ENCODE data around the gene CASKIN2. TPM values are rescaled to one million over a fixed set of nuclear protein-coding genes. Genes with fewer than 3 reads are reported as not detected.

CASKIN2 gene
- total and polyA plus RNA-seq, 9 donors = 11.4 to 27.9 (median 23.8) TPM

DNA sequence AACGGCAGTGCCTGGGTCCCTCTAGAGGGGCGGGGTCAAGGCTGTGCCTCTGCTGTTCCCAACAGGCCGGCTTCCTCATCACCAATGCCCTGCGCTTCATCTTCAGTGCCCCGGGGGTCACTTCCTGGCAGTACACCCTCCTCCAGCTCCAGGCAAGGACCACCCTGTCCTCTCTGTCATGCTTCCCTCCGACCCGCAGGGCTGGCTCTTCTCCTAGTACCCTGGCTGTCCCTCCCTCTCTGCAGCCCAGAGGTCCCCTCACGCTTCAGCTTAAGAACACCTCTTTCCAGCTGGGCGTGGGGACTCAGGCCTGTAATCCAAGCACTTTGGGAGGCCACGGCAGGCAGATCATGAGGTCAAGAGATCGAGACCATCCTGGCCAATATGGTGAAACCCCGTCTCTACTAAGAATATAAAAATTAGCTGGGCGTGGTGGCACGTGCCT, 25.8 kb downstream of the CASKIN2 start:
- Histone ChIP-seq H3K27ac (ENCODE audit: low read length) (no peak overlapping the region), H3K36me3 (ENCODE audit: control insufficient read depth, insufficient read depth, low read length) (peaks cover 79% of the 10 kb centered on the region), H3K9me3 (replicated peaks; ENCODE audit: control insufficient read depth, low read depth, low read length) (no peaks in the 10 kb centered on the region), H3K27me3 (ENCODE audit: control insufficient read depth, insufficient read depth, low read length) (no peaks in the 10 kb centered on the region), H3K4me1 (ENCODE audit: control insufficient read depth, insufficient read depth, low read length) (peaks cover 50% of the 10 kb centered on the region), H3K4me3 (ENCODE audit: low read length) (no peak overlapping the region)
- no peak for DNase-seq
- WGBS (ENCODE audit: insufficient coverage) = 70% methylated on average over 8 of the region's 14 CpGs

DNA sequence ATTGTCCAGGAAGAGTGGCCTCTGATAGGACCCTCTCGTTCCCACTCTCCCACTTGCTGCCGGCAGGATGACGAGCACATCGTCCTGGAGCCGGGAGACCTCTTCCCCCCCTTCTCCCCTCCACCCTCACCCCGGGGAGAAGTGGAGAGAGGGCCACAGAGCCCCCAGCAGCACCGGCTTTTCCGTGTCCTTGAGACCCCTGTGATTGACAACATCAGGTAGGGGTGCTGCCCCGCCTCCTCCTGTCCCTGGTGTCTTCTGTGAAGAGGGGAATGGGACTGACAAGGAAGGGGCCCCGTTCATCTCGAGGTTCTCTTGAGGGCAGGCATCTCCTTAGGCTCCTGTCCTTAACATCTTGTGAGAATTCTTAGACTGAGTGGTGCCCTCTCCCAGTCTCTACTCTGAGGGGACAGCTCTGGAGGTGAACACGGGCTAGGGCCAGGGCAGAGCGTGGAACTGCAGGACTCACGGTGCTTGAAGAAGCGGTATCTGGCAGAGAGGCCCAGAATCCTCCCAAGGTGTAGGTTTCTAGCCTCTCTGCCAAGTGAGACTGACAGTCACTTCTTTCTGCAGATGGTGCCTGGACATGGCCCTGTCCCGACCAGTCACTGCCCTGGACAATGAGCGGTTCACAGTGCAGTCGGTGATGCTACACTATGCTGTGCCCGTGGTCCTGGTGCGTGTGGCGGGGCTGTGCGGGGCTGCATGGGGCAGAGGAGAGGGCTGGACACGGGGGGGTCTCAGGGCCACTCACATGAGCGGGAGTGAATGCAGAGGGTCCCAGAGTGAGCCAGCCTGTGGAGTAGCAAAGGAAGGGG, 26.4 kb downstream of the CASKIN2 start:
- no peak for DNase-seq
- no peak overlapping the region for H3K27ac ChIP-seq (ENCODE audit: low read length)
- peaks cover 50% of the 10 kb centered on the region for H3K4me1 ChIP-seq (ENCODE audit: control insufficient read depth, insufficient read depth, low read length)

DNA sequence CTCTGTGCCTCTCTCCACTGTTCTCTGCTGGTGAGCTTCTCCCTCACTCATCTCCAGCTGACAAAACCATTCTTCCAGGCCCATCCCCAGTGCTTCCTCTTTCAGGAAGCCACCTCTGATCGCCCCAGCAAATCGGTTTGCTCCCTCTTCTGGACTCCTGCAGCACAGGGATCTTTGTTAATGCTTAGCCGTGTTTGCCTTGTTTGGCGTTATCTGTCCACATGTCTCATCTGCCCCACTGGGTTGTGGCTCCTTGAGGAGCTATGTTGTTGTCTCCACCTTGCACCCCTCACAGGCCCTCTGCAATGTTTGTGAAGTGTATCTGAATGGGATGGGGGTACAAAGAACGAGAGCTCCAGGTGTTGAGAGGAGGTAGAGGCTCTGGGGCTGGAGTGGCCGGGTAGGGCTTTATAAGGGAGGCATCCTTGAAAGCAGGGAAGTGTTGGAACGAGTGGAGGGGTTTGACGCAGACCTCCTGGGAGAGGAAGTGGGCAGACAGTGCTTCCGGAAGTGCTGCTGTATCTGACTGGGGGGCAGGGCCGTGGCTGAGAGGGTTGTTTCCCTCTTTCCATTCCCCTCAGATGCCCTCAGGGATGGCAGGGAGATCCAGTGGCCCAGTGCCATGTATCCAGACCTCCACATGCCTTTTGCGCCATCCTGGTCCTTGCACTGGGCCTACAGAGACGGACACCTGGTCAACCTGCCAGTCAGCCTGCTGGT, 27.8 kb downstream of the CASKIN2 start:
- DNase-seq = peak; percentile 68
- no peaks in the 10 kb centered on the region for H3K9me3 ChIP-seq (replicated peaks; ENCODE audit: control insufficient read depth, low read depth, low read length)

More for the DNA sequence above, 26.4 kb downstream of the CASKIN2 start:
- Histone ChIP-seq H3K4me3 (ENCODE audit: low read length) (no peak overlapping the region), H3K27me3 (ENCODE audit: control insufficient read depth, insufficient read depth, low read length) (no peaks in the 10 kb centered on the region), H3K9me3 (replicated peaks; ENCODE audit: control insufficient read depth, low read depth, low read length) (no peaks in the 10 kb centered on the region), H3K36me3 (ENCODE audit: control insufficient read depth, insufficient read depth, low read length) (peaks cover 72% of the 10 kb centered on the region)
- 86% methylated on average over 13 of the region's 24 CpGs for WGBS (ENCODE audit: insufficient coverage)

DNA sequence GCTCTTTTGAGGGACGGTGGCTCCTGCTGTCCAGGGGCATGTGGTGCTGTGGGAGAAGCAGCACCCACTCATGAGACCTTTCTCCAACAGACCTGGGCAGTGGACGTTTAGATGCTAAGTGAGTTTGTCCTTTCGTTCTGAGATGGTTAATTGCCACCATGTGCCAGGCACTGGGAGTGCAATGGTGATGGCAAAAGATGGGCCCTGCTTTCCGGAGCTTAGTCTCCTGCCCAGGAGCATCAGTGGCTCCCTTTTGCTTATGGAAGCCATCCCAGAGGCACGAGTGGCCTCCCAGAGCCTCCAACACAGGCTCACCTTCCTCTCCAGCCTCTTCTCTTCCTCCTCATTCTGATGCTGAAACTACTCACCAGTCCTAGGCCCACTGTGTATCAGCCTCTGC, 28.4 kb downstream of the CASKIN2 start:
- H3K4me3 ChIP-seq (ENCODE audit: low read length) = no peak overlapping the region
- H3K9me3 ChIP-seq (replicated peaks; ENCODE audit: control insufficient read depth, low read depth, low read length) = no peaks in the 10 kb centered on the region
- peaks cover 59% of the 10 kb centered on the region for H3K4me1 ChIP-seq (ENCODE audit: control insufficient read depth, insufficient read depth, low read length)
- no peaks in the 10 kb centered on the region for H3K27me3 ChIP-seq (ENCODE audit: control insufficient read depth, insufficient read depth, low read length)
- WGBS (ENCODE audit: insufficient coverage) = 72% methylated on average over 5 of the region's 5 CpGs
- H3K36me3 ChIP-seq (ENCODE audit: control insufficient read depth, insufficient read depth, low read length) = peaks cover 53% of the 10 kb centered on the region
- H3K27ac ChIP-seq (ENCODE audit: low read length) = no peak overlapping the region
- DNase-seq = no peak

More for the DNA sequence above, 27.8 kb downstream of the CASKIN2 start:
- Histone ChIP-seq H3K4me1 (ENCODE audit: control insufficient read depth, insufficient read depth, low read length) (peaks cover 57% of the 10 kb centered on the region), H3K27ac (ENCODE audit: low read length) (no peak overlapping the region), H3K36me3 (ENCODE audit: control insufficient read depth, insufficient read depth, low read length) (peaks cover 58% of the 10 kb centered on the region), H3K4me3 (ENCODE audit: low read length) (no peak overlapping the region), H3K27me3 (ENCODE audit: control insufficient read depth, insufficient read depth, low read length) (no peaks in the 10 kb centered on the region)
- WGBS (ENCODE audit: insufficient coverage) = 66% methylated on average over 6 of the region's 12 CpGs

DNA sequence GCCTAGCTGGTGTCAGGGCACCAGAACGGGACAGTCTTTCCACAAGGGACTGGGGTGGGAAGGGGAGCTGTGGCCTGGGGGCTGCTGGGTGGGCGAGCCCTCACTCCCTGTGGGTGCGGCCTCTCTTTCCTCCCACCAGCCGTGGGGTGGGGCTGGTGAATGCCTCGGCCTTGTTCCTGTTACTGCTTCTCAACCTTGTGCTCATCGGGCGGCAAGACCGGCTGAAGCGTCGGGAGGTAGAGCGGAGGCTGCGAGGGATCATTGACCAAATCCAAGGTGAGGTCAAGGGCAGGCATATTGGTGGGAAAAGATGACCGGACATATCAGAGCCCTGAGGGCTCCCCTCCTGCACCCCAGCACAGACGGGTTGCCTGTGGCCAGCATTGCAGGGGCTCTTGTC, 29.2 kb downstream of the CASKIN2 start:
- H3K27ac ChIP-seq (ENCODE audit: low read length) = no peak overlapping the region
- H3K27me3 ChIP-seq (ENCODE audit: control insufficient read depth, insufficient read depth, low read length) = no peaks in the 10 kb centered on the region
- H3K4me1 ChIP-seq (ENCODE audit: control insufficient read depth, insufficient read depth, low read length) = peaks cover 67% of the 10 kb centered on the region
- no peak for DNase-seq
- H3K36me3 ChIP-seq (ENCODE audit: control insufficient read depth, insufficient read depth, low read length) = peaks cover 45% of the 10 kb centered on the region
- H3K9me3 ChIP-seq (replicated peaks; ENCODE audit: control insufficient read depth, low read depth, low read length) = no peaks in the 10 kb centered on the region
- H3K4me3 ChIP-seq (ENCODE audit: low read length) = no peak overlapping the region
- 100% methylated on average over 1 of the region's 14 CpGs for WGBS (ENCODE audit: insufficient coverage)

DNA sequence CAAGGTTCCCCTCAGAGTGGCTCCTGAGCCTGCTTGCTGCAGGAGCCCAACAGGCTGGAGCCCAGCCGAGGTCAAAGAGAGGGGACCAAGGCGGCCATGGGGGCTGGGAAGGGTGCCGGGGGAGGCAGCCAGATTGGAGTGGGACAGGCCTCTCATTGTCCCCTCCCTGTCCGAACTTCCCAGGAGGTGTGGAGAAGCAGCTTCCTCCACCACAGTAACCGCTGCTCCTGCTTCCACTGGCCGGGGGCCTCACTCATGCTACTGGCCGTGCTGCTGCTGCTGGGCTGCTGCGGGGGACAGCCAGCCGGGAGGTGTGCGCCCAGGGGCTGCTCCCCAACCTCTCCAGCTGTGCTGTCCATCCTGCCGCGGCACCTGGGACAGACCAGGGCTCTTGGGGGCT, 29.6 kb downstream of the CASKIN2 start:
- Histone ChIP-seq H3K27ac (ENCODE audit: low read length) (peak overlapping the region; percentile 15), H3K9me3 (replicated peaks; ENCODE audit: control insufficient read depth, low read depth, low read length) (no peaks in the 10 kb centered on the region), H3K4me1 (ENCODE audit: control insufficient read depth, insufficient read depth, low read length) (peaks cover 67% of the 10 kb centered on the region), H3K4me3 (ENCODE audit: low read length) (no peak overlapping the region), H3K36me3 (ENCODE audit: control insufficient read depth, insufficient read depth, low read length) (peaks cover 40% of the 10 kb centered on the region), H3K27me3 (ENCODE audit: control insufficient read depth, insufficient read depth, low read length) (no peaks in the 10 kb centered on the region)
- peak; percentile 30 for DNase-seq
- 74% methylated on average over 12 of the region's 12 CpGs for WGBS (ENCODE audit: insufficient coverage)

DNA sequence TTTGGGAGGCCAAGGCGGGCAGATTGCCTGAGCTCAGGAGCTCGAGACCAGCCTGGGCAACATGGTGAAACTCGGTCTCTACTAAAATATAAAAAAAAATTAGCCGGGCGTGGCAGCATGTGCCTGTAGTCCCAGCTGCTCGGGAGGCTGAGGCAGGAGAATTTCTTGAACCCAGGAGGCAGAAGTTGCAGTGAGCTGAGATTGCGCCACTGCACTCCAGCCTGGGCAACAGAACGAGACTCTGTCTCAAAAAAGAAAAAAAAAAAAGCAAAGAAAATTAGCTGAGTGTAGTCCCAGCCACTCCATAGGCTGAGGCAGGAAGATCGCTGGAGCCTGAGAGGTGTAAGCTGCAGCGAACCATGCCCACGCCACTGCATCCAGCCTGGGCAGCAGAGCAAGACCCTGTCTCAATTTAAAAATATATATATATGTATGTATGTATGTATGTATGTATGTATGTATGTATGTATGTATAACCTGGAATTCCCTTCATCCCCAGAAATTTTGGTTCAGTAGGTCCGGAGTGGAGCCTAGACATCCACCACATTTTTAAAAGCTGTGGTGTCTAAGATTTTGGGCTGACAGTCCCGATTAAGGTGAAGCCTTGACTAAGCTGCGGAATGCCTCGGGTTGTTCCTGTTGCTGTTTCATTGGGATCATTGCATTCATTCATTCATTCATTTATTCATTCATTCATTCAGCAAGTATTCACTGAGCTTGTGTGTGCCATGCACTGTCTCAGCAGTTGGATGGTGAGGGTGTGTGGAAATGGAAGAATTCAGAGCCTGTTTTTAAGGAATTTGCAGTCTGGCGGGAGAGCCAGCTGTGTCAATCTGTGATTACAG, 33.0 kb downstream of the CASKIN2 start:
- no peak overlapping the region for H3K4me3 ChIP-seq (ENCODE audit: low read length)
- H3K9me3 ChIP-seq (replicated peaks; ENCODE audit: control insufficient read depth, low read depth, low read length) = no peaks in the 10 kb centered on the region
- H3K4me1 ChIP-seq (ENCODE audit: control insufficient read depth, insufficient read depth, low read length) = peaks cover 65% of the 10 kb centered on the region
- no peak overlapping the region for H3K27ac ChIP-seq (ENCODE audit: low read length)
- H3K36me3 ChIP-seq (ENCODE audit: control insufficient read depth, insufficient read depth, low read length) = peaks cover 19% of the 10 kb centered on the region
- 78% methylated on average over 8 of the region's 16 CpGs for WGBS (ENCODE audit: insufficient coverage)
- DNase-seq = no peak
- H3K27me3 ChIP-seq (ENCODE audit: control insufficient read depth, insufficient read depth, low read length) = no peaks in the 10 kb centered on the region

DNA sequence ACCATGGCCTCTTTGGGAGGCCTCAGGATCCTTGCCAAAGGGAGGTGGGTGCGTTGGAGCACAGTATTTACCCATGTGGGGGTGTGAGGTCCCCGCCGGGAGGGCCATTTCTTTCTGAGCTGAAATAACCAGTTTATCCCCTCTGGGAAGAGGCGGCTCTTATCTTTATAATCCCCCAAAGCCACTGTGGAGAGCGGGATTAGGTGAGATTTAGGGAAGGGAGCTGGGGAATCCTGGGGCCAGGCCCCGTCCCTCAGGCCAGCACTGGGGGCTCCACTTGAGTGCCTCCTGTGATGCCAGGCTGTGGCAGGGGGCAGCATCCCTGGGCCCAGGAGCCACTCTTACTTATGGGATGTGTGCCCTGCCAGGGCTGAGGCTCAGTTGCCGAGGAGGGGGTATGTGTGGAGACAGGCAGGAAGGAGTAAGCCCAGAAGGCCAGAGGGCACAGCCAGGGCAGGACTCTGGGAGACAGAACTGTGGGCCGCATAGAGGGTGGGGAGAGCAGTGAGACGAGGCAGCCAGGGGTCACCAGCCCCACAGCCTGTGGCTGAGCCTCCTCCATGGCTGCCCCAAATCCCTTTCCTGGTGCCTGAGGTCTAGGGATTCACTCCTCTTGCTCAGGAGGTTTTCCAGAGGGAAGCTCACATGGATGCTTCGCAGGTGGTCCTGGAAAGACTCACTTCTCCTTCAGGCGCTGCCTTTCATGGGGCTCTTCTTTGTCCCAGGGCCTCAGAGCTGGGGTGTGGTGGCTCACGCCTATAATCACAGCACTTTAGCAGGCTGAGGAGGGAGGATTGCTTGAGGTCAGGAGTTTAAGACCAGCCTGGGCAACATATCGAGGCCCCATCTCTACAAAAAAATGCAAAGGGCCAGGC, 33.9 kb downstream of the CASKIN2 start:
- H3K4me3 ChIP-seq (ENCODE audit: low read length) = no peak overlapping the region
- WGBS (ENCODE audit: insufficient coverage) = 62% methylated on average over 5 of the region's 13 CpGs
- H3K27ac ChIP-seq (ENCODE audit: low read length) = no peak overlapping the region
- no peaks in the 10 kb centered on the region for H3K9me3 ChIP-seq (replicated peaks; ENCODE audit: control insufficient read depth, low read depth, low read length)
- H3K36me3 ChIP-seq (ENCODE audit: control insufficient read depth, insufficient read depth, low read length) = peaks cover 10% of the 10 kb centered on the region
- no peaks in the 10 kb centered on the region for H3K27me3 ChIP-seq (ENCODE audit: control insufficient read depth, insufficient read depth, low read length)
- peak; percentile 14 for DNase-seq
- peaks cover 66% of the 10 kb centered on the region for H3K4me1 ChIP-seq (ENCODE audit: control insufficient read depth, insufficient read depth, low read length)

DNA sequence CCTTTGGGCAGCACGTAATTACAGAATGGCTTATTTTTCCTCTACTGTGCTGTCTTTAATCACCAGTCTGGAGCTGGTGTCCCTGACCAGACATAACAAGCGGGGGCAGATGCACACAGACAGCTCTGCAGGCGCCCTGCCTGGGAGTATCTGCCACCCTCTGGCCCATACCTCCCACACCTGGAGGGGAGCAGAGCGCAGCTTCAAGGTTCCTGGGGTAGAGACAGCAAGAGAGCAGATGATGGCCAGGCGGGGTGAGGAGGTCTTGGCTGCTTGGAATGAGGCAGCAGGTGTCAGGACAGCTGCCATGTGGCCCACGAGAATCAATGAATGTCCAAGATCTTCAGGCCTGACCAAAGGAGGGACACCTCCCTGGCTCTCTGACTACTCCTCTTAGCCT, 35.1 kb downstream of the CASKIN2 start:
- no peak for DNase-seq
- Histone ChIP-seq H3K4me1 (ENCODE audit: control insufficient read depth, insufficient read depth, low read length) (peaks cover 66% of the 10 kb centered on the region), H3K27ac (ENCODE audit: low read length) (no peak overlapping the region), H3K27me3 (ENCODE audit: control insufficient read depth, insufficient read depth, low read length) (no peaks in the 10 kb centered on the region), H3K9me3 (replicated peaks; ENCODE audit: control insufficient read depth, low read depth, low read length) (no peaks in the 10 kb centered on the region), H3K36me3 (ENCODE audit: control insufficient read depth, insufficient read depth, low read length) (peaks cover 8% of the 10 kb centered on the region), H3K4me3 (ENCODE audit: low read length) (no peak overlapping the region)
- WGBS (ENCODE audit: insufficient coverage) = 78% methylated on average over 5 of the region's 6 CpGs
